ENCODE data around the gene SHISA3. TPM values are rescaled to one million over a fixed set of nuclear protein-coding genes. Genes with fewer than 3 reads are reported as not detected.

Gene SHISA3
- total and polyA plus RNA-seq, 2 donors (not counting 1 experiment from before 2014, with no cell fraction given): 0.23 to 0.33 TPM

DNA sequence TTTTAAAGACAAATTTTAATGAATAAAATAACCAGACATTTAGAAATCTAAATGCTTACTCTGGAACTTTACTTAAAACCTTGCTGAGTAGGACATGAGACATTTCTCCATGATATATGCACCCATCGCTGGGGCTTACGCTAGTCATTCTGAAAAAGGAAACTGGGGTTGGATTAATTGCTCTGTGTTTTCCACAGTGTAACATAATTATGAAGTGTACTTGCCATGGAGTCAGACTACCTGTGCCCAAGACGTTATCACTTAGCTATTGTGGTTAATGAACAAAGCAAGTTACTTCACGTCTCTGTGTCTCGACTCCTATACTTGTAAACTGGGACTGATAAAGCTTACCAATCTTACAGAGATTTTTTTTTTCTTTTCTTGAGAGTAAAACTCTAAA, 47.8 kb downstream of the SHISA3 start:
- Histone ChIP-seq H2AFZ (ENCODE audit: low read length) (no peak overlapping the region), H3K27ac (ENCODE audit: insufficient read depth, low read length) (no peak overlapping the region), H3K4me3 (replicated peaks in 1 of 4; ENCODE audit: control extremely low read depth in 1 of 4, insufficient read depth in 1 of 4, low read depth in 3 of 4, low read length in 4 of 4) (no peak overlapping the region), H3K27me3 (ENCODE audit: control insufficient read depth, insufficient read depth, low read length) (no peaks in the 10 kb centered on the region), H3K36me3 (ENCODE audit: control insufficient read depth, insufficient read depth, low read length) (no peaks in the 10 kb centered on the region), H4K20me1 (ENCODE audit: control insufficient read depth, extremely low read depth, insufficient read depth, low read length) (no peaks in the 10 kb centered on the region), H3K9me3 (ENCODE audit: control insufficient read depth, insufficient read depth, low read depth, low read length) (no peaks in the 10 kb centered on the region), H3K4me2 (ENCODE audit: extremely low read depth, insufficient read depth, low read length) (no peak overlapping the region), H3K9ac (ENCODE audit: insufficient read depth, low read length) (no peak overlapping the region), H3K4me1 (ENCODE audit: control insufficient read depth, extremely low read depth, insufficient read depth, low read length) (no peaks in the 10 kb centered on the region), H3K79me2 (ENCODE audit: control insufficient read depth, insufficient read depth, low read length) (no peaks in the 10 kb centered on the region)
- TF ChIP-seq EZH2 (IDR thresholded peaks at IDR 0.05; ENCODE audit: low read length, missing control alignments): no peak
- TF ChIP-seq, protein P1, sequence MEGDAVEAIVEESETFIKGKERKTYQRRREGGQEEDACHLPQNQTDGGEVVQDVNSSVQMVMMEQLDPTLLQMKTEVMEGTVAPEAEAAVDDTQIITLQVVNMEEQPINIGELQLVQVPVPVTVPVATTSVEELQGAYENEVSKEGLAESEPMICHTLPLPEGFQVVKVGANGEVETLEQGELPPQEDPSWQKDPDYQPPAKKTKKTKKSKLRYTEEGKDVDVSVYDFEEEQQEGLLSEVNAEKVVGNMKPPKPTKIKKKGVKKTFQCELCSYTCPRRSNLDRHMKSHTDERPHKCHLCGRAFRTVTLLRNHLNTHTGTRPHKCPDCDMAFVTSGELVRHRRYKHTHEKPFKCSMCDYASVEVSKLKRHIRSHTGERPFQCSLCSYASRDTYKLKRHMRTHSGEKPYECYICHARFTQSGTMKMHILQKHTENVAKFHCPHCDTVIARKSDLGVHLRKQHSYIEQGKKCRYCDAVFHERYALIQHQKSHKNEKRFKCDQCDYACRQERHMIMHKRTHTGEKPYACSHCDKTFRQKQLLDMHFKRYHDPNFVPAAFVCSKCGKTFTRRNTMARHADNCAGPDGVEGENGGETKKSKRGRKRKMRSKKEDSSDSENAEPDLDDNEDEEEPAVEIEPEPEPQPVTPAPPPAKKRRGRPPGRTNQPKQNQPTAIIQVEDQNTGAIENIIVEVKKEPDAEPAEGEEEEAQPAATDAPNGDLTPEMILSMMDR (conservative IDR thresholded peaks at IDR 0.05 in 1 of 2, IDR thresholded peaks at IDR 0.05 in 1 of 2; ENCODE audit: low read depth in 1 of 2, low read length in 2 of 2): no peak
- no peak for DNase-seq (ENCODE audit: low read depth in 2 of 2)

DNA sequence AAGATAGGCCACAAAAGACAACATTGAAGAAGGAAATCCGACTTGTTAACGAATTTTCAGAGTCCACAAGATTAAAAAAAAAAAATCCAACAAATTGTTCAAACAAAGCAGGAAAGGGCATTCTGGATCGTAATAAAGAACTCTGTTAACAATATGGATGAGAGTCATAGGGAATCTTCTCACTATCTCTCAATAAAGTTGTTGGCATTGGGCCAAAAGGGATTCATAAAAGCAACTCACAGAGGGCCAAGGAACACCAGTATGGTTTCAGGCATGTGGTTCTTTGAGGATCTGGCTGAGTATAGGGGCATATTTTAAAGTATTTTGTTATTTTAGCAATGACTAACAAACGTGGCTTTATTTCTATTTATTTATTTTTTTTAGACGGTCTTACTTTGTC, 49.5 kb downstream of the SHISA3 start:
- H3K4me3 ChIP-seq (replicated peaks in 1 of 4; ENCODE audit: control extremely low read depth in 1 of 4, insufficient read depth in 1 of 4, low read depth in 3 of 4, low read length in 4 of 4): no peak overlapping the region
- H3K4me1 ChIP-seq (ENCODE audit: control insufficient read depth, extremely low read depth, insufficient read depth, low read length): no peaks in the 10 kb centered on the region
- DNase-seq (ENCODE audit: low read depth in 2 of 2): no peak
- H3K9me3 ChIP-seq (ENCODE audit: control insufficient read depth, insufficient read depth, low read depth, low read length): no peaks in the 10 kb centered on the region
- no peaks in the 10 kb centered on the region for H3K79me2 ChIP-seq (ENCODE audit: control insufficient read depth, insufficient read depth, low read length)
- no peak overlapping the region for H3K27ac ChIP-seq (ENCODE audit: insufficient read depth, low read length)
- TF ChIP-seq, protein P1 (conservative IDR thresholded peaks at IDR 0.05 in 1 of 2, IDR thresholded peaks at IDR 0.05 in 1 of 2; ENCODE audit: low read depth in 1 of 2, low read length in 2 of 2): no peak
- no peak for TF ChIP-seq EZH2 (IDR thresholded peaks at IDR 0.05; ENCODE audit: low read length, missing control alignments)
- H3K4me2 ChIP-seq (ENCODE audit: extremely low read depth, insufficient read depth, low read length): no peak overlapping the region
- no peak overlapping the region for H3K9ac ChIP-seq (ENCODE audit: insufficient read depth, low read length)
- no peaks in the 10 kb centered on the region for H4K20me1 ChIP-seq (ENCODE audit: control insufficient read depth, extremely low read depth, insufficient read depth, low read length)
- no peaks in the 10 kb centered on the region for H3K36me3 ChIP-seq (ENCODE audit: control insufficient read depth, insufficient read depth, low read length)
- no peaks in the 10 kb centered on the region for H3K27me3 ChIP-seq (ENCODE audit: control insufficient read depth, insufficient read depth, low read length)
- no peak overlapping the region for H2AFZ ChIP-seq (ENCODE audit: low read length)

Other genes with a start within 250 kb of the SHISA3 start
- gene BEND4, start 244.8 kb upstream of the SHISA3 start, total RNA-seq: under 0.01 TPM in 1 of 2 replicates, not detected in the other
- gene BEND4, start 244.8 kb upstream of the SHISA3 start, polyA plus RNA-seq: 0.02 and 0.03 TPM in 2 replicates